Measurements from ENCODE around the gene EFNA1.
"Not testable (repeated sequence)": the region's sequence is repeated elsewhere in the genome, so short reads cannot be mapped to it uniquely, and the experiment has no call there.

EFNA1 gene

GRCh38 chr1:155107309-155108264 is 20.1 kb upstream of the EFNA1 start:
- DNase-seq (ENCODE audit: insufficient read length, low spot score): no peak
- no peak for FAIRE-seq
- TF ChIP-seq POLR2AphosphoS5 (IDR thresholded peaks at IDR 0.05; ENCODE audit: low read depth, low read length): no peak
- TF ChIP-seq PAX5 (IDR thresholded peaks at IDR 0.05; ENCODE audit: insufficient read depth, low read length, severe bottlenecking): no peak

- TF ChIP-seq POLR2AphosphoS5 (IDR thresholded peaks at IDR 0.05; ENCODE audit: low read depth, low read length) (no peak), TAF1 (IDR thresholded peaks at IDR 0.05; ENCODE audit: low read depth, low read length) (no peak), PAX5 (IDR thresholded peaks at IDR 0.05; ENCODE audit: insufficient read depth, low read length, severe bottlenecking) (no peak), SPI1 (IDR thresholded peaks at IDR 0.05; ENCODE audit: low read depth, low read length) (no peak), POLR2A (IDR thresholded peaks at IDR 0.05; ENCODE audit: low read depth, low read length) (no peak), POU2F2 (IDR thresholded peaks at IDR 0.05; ENCODE audit: low read depth, low read length) (no peak)
- FAIRE-seq (no peak), DNase-seq (ENCODE audit: insufficient read length, low spot score) (no peak)
Measured at GRCh38 chr1:155108296-155108695, 19.4 kb upstream of the EFNA1 start.

- FAIRE-seq (no peak), DNase-seq (ENCODE audit: insufficient read length, low spot score) (no peak)
- no peak for TF ChIP-seq POLR2A (IDR thresholded peaks at IDR 0.05; ENCODE audit: low read depth, low read length)
Measured at GRCh38 chr1:155110381-155110780, 17.3 kb upstream of the EFNA1 start.

- FAIRE-seq (no peak), DNase-seq (ENCODE audit: insufficient read length, low spot score) (no peak)
- TF ChIP-seq POU2F2 (IDR thresholded peaks at IDR 0.05; ENCODE audit: low read depth, low read length) (no peak), TAF1 (IDR thresholded peaks at IDR 0.05; ENCODE audit: low read depth, low read length) (no peak), PAX5 (IDR thresholded peaks at IDR 0.05; ENCODE audit: insufficient read depth, low read length, severe bottlenecking) (no peak), SPI1 (IDR thresholded peaks at IDR 0.05; ENCODE audit: low read depth, low read length) (no peak), POLR2AphosphoS5 (IDR thresholded peaks at IDR 0.05; ENCODE audit: low read depth, low read length) (no peak), POLR2A (IDR thresholded peaks at IDR 0.05; ENCODE audit: low read depth, low read length) (no peak)
Measured at GRCh38 chr1:155110826-155111225, 16.9 kb upstream of the EFNA1 start.

- no peak for FAIRE-seq
- TF ChIP-seq PAX5 (IDR thresholded peaks at IDR 0.05; ENCODE audit: insufficient read depth, low read length, severe bottlenecking) (no peak), POLR2AphosphoS5 (IDR thresholded peaks at IDR 0.05; ENCODE audit: low read depth, low read length) (no peak), POLR2A (IDR thresholded peaks at IDR 0.05; ENCODE audit: low read depth, low read length) (no peak), POU2F2 (IDR thresholded peaks at IDR 0.05; ENCODE audit: low read depth, low read length) (no peak), SPI1 (IDR thresholded peaks at IDR 0.05; ENCODE audit: low read depth, low read length) (no peak), TAF1 (IDR thresholded peaks at IDR 0.05; ENCODE audit: low read depth, low read length) (no peak)
Measured at GRCh38 chr1:155113450-155113980, 14.2 kb upstream of the EFNA1 start.

GRCh38 chr1:155116113-155116764 is 11.4 kb upstream of the EFNA1 start:
- no peak for DNase-seq (ENCODE audit: insufficient read length, low spot score)
- FAIRE-seq: no peak
- no peak for TF ChIP-seq POU2F2 (IDR thresholded peaks at IDR 0.05; ENCODE audit: low read depth, low read length)
- TF ChIP-seq POLR2AphosphoS5 (IDR thresholded peaks at IDR 0.05; ENCODE audit: low read depth, low read length): no peak
- no peak for TF ChIP-seq SPI1 (IDR thresholded peaks at IDR 0.05; ENCODE audit: low read depth, low read length)
- no peak for TF ChIP-seq TAF1 (IDR thresholded peaks at IDR 0.05; ENCODE audit: low read depth, low read length)
- TF ChIP-seq POLR2A (IDR thresholded peaks at IDR 0.05; ENCODE audit: low read depth, low read length): no peak
- no peak for TF ChIP-seq PAX5 (IDR thresholded peaks at IDR 0.05; ENCODE audit: insufficient read depth, low read length, severe bottlenecking)

More at GRCh38 chr1:155113450-155113980, 14.2 kb upstream of the EFNA1 start:
- DNase-seq (ENCODE audit: insufficient read length, low spot score): no peak

GRCh38 chr1:155117610-155118009 is 10.1 kb upstream of the EFNA1 start:
- DNase-seq (ENCODE audit: insufficient read length, low spot score) (no peak), FAIRE-seq (no peak)
- TF ChIP-seq PAX5 (IDR thresholded peaks at IDR 0.05; ENCODE audit: insufficient read depth, low read length, severe bottlenecking): no peak
- no peak for TF ChIP-seq POLR2AphosphoS5 (IDR thresholded peaks at IDR 0.05; ENCODE audit: low read depth, low read length)
- no peak for TF ChIP-seq SPI1 (IDR thresholded peaks at IDR 0.05; ENCODE audit: low read depth, low read length)
- no peak for TF ChIP-seq TAF1 (IDR thresholded peaks at IDR 0.05; ENCODE audit: low read depth, low read length)
- no peak for TF ChIP-seq POU2F2 (IDR thresholded peaks at IDR 0.05; ENCODE audit: low read depth, low read length)
- no peak for TF ChIP-seq POLR2A (IDR thresholded peaks at IDR 0.05; ENCODE audit: low read depth, low read length)

- DNase-seq (ENCODE audit: insufficient read length, low spot score); FAIRE-seq: not testable (repeated sequence)
Measured at GRCh38 chr1:155118090-155118489, 9.6 kb upstream of the EFNA1 start.

GRCh38 chr1:155120253-155120652 is 7.4 kb upstream of the EFNA1 start:
- DNase-seq (ENCODE audit: insufficient read length, low spot score) (no peak), FAIRE-seq (no peak)
- TF ChIP-seq SPI1 (IDR thresholded peaks at IDR 0.05; ENCODE audit: low read depth, low read length) (no peak), POLR2A (IDR thresholded peaks at IDR 0.05; ENCODE audit: low read depth, low read length) (no peak), PAX5 (IDR thresholded peaks at IDR 0.05; ENCODE audit: insufficient read depth, low read length, severe bottlenecking) (no peak)

- TF ChIP-seq POLR2AphosphoS5 (IDR thresholded peaks at IDR 0.05; ENCODE audit: low read depth, low read length) (no peak), POU2F2 (IDR thresholded peaks at IDR 0.05; ENCODE audit: low read depth, low read length) (no peak), TAF1 (IDR thresholded peaks at IDR 0.05; ENCODE audit: low read depth, low read length) (no peak), SPI1 (IDR thresholded peaks at IDR 0.05; ENCODE audit: low read depth, low read length) (no peak), POLR2A (IDR thresholded peaks at IDR 0.05; ENCODE audit: low read depth, low read length) (no peak), PAX5 (IDR thresholded peaks at IDR 0.05; ENCODE audit: insufficient read depth, low read length, severe bottlenecking) (no peak)
- DNase-seq (ENCODE audit: insufficient read length, low spot score) (no peak), FAIRE-seq (no peak)
Measured at GRCh38 chr1:155121249-155121648, 6.4 kb upstream of the EFNA1 start.
